ENCODE measurements around the gene TBCEL.

Gene TBCEL

GRCh38 chr11:121129362-121130340 is 105.7 kb downstream of the TBCEL start:
- H3K27ac ChIP-seq, result no peak overlapping the region
- DNase-seq (ENCODE audit: low read depth, low spot score), result no peak

- no peak for DNase-seq (ENCODE audit: low read depth, low spot score)
These were observed 107.8 kb downstream of the TBCEL start for GRCh38 chr11:121131656-121132055.

GRCh38 chr11:121132211-121132976 is 108.5 kb downstream of the TBCEL start:
- DNase-seq (ENCODE audit: low read depth, low spot score), result no peak
- no peak overlapping the region for H3K27ac ChIP-seq

More at GRCh38 chr11:121131656-121132055, 107.8 kb downstream of the TBCEL start:
- H3K27ac ChIP-seq, result no peak overlapping the region

GRCh38 chr11:121134741-121135312 is 110.9 kb downstream of the TBCEL start:
- no peak overlapping the region for H3K27ac ChIP-seq
- no peak for DNase-seq (ENCODE audit: low read depth, low spot score)

GRCh38 chr11:121137005-121137404 is 113.1 kb downstream of the TBCEL start:
- no peak for DNase-seq (ENCODE audit: low read depth, low spot score)
- no peak overlapping the region for H3K27ac ChIP-seq

GRCh38 chr11:121138259-121138658 is 114.4 kb downstream of the TBCEL start:
- H3K27ac ChIP-seq, result no peak overlapping the region

GRCh38 chr11:121140369-121140768 is 116.5 kb downstream of the TBCEL start:
- no peak overlapping the region for H3K27ac ChIP-seq
- DNase-seq (ENCODE audit: low read depth, low spot score), result no peak

More at GRCh38 chr11:121138259-121138658, 114.4 kb downstream of the TBCEL start:
- no peak for DNase-seq (ENCODE audit: low read depth, low spot score)

Data from epithelial cell of prostate (primary cell).